Placental pericyte (primary cell): ENCODE measurements around the gene NAXD. TPM values are rescaled to one million over a fixed set of nuclear protein-coding genes. Genes with fewer than 3 reads are reported as not detected.

Source experiments
- total RNA-seq: library from RNA; depleted of rRNA; stranded (reverse); fragments of >200 nt; gene quantifications from 2 replicates; pipeline ENCODE4 v1.2.3, GENCODE V29; 2012

The NAXD gene
- 18.6 and 24.9 TPM in 2 replicates for total RNA-seq

DNA sequence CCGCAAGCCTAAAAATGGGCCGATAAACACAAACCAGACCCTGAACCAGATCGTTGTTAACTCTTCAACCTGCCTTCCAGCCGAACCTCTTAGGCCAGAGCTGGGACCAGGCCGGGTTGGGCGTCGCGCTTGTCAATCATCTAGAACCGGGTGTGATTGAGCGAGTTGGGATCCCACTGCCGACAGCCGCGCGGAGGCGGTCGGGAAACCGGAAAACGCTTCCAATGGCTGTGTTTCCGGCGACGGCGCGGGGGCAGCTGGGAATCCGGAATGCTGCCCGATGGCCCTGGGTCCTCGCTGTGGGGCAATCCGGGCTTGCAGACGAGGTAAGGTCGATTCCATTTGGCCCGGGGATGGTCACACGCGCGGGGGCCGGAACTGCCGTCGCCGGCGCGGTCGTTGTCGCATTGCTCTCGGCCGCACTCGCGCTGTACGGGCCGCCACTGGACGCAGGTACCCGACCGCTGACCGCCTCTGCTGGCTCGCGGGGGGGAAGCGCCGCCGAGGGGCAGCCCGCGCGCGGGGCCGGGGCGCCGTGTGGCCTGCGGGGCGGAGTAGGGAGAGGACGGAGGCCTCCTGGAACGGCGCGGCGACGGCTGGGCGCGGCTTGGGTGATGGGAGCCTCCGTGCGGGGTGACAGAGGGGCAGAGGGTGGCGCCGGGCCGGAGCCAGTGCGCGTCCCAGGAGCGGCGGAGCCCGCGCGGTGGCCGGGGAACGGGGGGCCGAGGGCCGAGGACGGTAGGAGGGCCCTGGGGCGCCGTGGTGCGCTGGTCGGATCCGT is at the start of gene NAXD:
Gene NAXD, plus strand, starts transcription at position 224 of the 781 bp plus-strand sequence. Its CDS starts 57 bp downstream, at position 281.

Other genes starting within 250 kb of the NAXD start
- 3.4 and 11.2 TPM in 2 replicates for gene RAB20, start 53.8 kb upstream of the NAXD start, total RNA-seq
- 47.9 and 70.2 TPM in 2 replicates for gene CARS2, start 90.6 kb downstream of the NAXD start, total RNA-seq
- 12.7 and 16.2 TPM in 2 replicates for gene ING1, start 98.2 kb downstream of the NAXD start, total RNA-seq